ENCODE data around the gene SMIM23. TPM values are rescaled to one million over a fixed set of nuclear protein-coding genes. Genes with fewer than 3 reads are reported as not detected.

The SMIM23 gene
- total and polyA plus RNA-seq, 2 donors (not counting 3 experiments of a cell fraction or from before 2014, with no cell fraction given), result not detected

DNA sequence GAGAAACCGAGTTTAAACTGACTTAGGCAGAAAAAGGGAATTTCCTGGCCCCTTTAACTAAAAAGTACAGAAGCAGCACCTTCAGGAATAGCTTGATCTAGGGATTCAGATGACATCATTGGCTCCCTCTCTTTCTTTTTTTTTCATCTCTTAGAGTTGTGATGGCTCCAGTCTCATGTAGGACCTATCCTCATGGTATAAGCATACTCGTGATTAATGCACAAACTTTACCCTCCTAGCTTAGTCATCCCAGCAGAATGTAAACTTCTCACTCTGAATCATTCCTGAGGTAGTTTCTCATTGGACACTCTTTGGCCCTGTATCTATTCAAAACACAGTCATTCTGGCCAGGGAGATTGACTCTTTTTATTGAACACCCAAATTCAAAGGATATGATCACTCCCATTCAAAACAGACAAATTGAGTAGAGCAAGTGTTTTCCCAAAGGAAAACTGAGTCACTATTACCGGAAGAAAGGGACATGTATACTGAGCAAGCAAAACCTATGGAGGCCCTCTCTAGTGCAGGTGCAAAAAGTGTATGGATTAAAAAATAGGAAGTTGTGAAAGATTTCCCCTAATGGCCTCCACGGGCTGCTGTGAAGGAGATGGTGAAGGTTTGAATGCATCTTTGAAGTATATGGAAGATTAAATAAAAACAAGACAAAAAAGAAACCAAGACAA lies 27.6 kb upstream of the SMIM23 start:
- Histone ChIP-seq H3K36me3 (ENCODE audit: control insufficient read depth in 2 of 2, extremely low read depth in 1 of 2, insufficient read depth in 2 of 2, low read length in 2 of 2) (no peaks in the 10 kb centered on the region), H3K4me1 (ENCODE audit: control insufficient read depth, extremely low read depth, insufficient read depth, low read length) (peaks cover 12% of the 10 kb centered on the region), H3K9me1 (replicated peaks; ENCODE audit: control insufficient read depth, extremely low read depth, insufficient read depth, low read length) (no peaks in the 10 kb centered on the region), H4K20me1 (replicated peaks; ENCODE audit: control insufficient read depth, extremely low read depth, insufficient read depth, low read length) (no peaks in the 10 kb centered on the region), H3K27ac (ENCODE audit: insufficient read depth, low read depth, low read length) (peak overlapping the region; percentile 48), H3K27me3 (ENCODE audit: control insufficient read depth in 2 of 2, insufficient read depth in 2 of 2, low read length in 2 of 2) (no peaks in the 10 kb centered on the region), H3K79me2 (ENCODE audit: control insufficient read depth, insufficient read depth, low read length) (no peaks in the 10 kb centered on the region), H3K4me3 (replicated peaks in 1 of 3; ENCODE audit: insufficient read depth in 1 of 3, low read depth in 1 of 3, low read length in 3 of 3) (no peak overlapping the region), H2AFZ (ENCODE audit: low read depth, low read length) (no peak overlapping the region), H3K4me2 (ENCODE audit: insufficient read depth, low read length) (no peak overlapping the region), H3K9me3 (replicated peaks; ENCODE audit: control insufficient read depth, insufficient read depth, low read length) (no peaks in the 10 kb centered on the region), H3K9ac (replicated peaks; ENCODE audit: extremely low read depth, insufficient read depth, low read length) (no peak overlapping the region)
- ChIA-PET POLR2A (no interaction called here), CTCF (interaction anchor here (1.4 to 1.6 kb wide), 2 partner anchors 11 to 338 kb away, joined by 3 to 7 read pairs; partner anchors contain the start of gene FGF18)
- intact Hi-C loops (cut with micrococcal nuclease), result no loop called here
- BruUV-seq (replicated peaks), result no TSS peak
- DNase-seq (ENCODE audit: low read depth, low spot score), result peak; percentile 82
- dilution Hi-C loops (cut with MboI; ENCODE audit: extremely low pct_ligation_motif_present, low sequenced_read_pairs), result no loop called here
- FAIRE-seq, result peak; percentile 91
- no peak for TF ChIP-seq EZH2 (IDR thresholded peaks at IDR 0.05; ENCODE audit: borderline replicate concordance, low read depth, low read length, severe bottlenecking)
- no peak for TF ChIP-seq POLR2A (IDR thresholded peaks at IDR 0.05; ENCODE audit: low read depth, low read length)
- no peak for TF ChIP-seq MYC (IDR thresholded peaks at IDR 0.05; ENCODE audit: low read depth, low read length)
- peak; percentile 35 for TF ChIP-seq POLR2AphosphoS5 (IDR thresholded peaks at IDR 0.05; ENCODE audit: insufficient read depth, low read depth, low read length)
- TF ChIP-seq GATA2 (IDR thresholded peaks at IDR 0.05; ENCODE audit: insufficient read depth, insufficient read length, low read depth, low read length), result peak; percentile 45
- TF ChIP-seq, protein P1, sequence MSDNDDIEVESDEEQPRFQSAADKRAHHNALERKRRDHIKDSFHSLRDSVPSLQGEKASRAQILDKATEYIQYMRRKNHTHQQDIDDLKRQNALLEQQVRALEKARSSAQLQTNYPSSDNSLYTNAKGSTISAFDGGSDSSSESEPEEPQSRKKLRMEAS (IDR thresholded peaks at IDR 0.05; ENCODE audit: insufficient read depth, insufficient read length), result no peak
- peak; percentile 82 for TF ChIP-seq JUN (IDR thresholded peaks at IDR 0.05; ENCODE audit: borderline replicate concordance, insufficient read depth, insufficient read length, low read depth)
- peak; percentile 99 for TF ChIP-seq FOS (IDR thresholded peaks at IDR 0.05; ENCODE audit: borderline replicate concordance, insufficient read depth, low read length)
- TF ChIP-seq, protein P2, sequence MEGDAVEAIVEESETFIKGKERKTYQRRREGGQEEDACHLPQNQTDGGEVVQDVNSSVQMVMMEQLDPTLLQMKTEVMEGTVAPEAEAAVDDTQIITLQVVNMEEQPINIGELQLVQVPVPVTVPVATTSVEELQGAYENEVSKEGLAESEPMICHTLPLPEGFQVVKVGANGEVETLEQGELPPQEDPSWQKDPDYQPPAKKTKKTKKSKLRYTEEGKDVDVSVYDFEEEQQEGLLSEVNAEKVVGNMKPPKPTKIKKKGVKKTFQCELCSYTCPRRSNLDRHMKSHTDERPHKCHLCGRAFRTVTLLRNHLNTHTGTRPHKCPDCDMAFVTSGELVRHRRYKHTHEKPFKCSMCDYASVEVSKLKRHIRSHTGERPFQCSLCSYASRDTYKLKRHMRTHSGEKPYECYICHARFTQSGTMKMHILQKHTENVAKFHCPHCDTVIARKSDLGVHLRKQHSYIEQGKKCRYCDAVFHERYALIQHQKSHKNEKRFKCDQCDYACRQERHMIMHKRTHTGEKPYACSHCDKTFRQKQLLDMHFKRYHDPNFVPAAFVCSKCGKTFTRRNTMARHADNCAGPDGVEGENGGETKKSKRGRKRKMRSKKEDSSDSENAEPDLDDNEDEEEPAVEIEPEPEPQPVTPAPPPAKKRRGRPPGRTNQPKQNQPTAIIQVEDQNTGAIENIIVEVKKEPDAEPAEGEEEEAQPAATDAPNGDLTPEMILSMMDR (IDR thresholded peaks at IDR 0.05; ENCODE audit: extremely low read depth in 1 of 2, insufficient read depth in 1 of 2, low read depth in 1 of 2, low read length in 2 of 2), result no peak
